Measurements from ENCODE around the gene SLC46A2. TPM values are rescaled to one million over a fixed set of nuclear protein-coding genes. Genes with fewer than 3 reads are reported as not detected.

SLC46A2 gene
- total and polyA plus RNA-seq, 9 of the 15 experiments (the other 6 are each of a cell fraction or from before 2014, with no cell fraction given), result not detected

- no peak overlapping the region for H3K4me2 ChIP-seq (ENCODE audit: insufficient read depth, low read length)
- H3K4me1 ChIP-seq (replicated peaks in 1 of 2; ENCODE audit: control insufficient read depth in 2 of 2, insufficient read depth in 2 of 2, low read length in 2 of 2), result peaks cover 0 to 14% of the 10 kb centered on the region in 2 experiments; a peak in 1 of 5 replicates
- no peak overlapping the region for H3K4me3 ChIP-seq
- H3K9me3 ChIP-seq (replicated peaks; ENCODE audit: control insufficient read depth, insufficient read depth, low read depth, low read length), result no peaks in the 10 kb centered on the region
- intact Hi-C loops (cut with micrococcal nuclease), result no loop called here
- POLR2A ChIA-PET, result interaction anchor here (0.9 to 1.1 kb wide), 2 partner anchors 25 to 40 kb away, joined by 3 read pairs; no protein-coding TSS in a partner anchor
- CTCF ChIA-PET (ENCODE audit: low intra/inter-chr PET ratio), result no interaction called here
- no TSS peak for BruUV-seq (replicated peaks)
- no peak overlapping the region for H3K9ac ChIP-seq (ENCODE audit: insufficient read depth in 1 of 2, low read depth in 2 of 2, low read length in 2 of 2)
- no peak overlapping the region for H2AFZ ChIP-seq (ENCODE audit: low read depth, low read length)
- H3K36me3 ChIP-seq (ENCODE audit: control insufficient read depth, insufficient read depth, low read length), result no peaks in the 10 kb centered on the region
- peaks cover 15 to 37% of the 10 kb centered on the region in 2 experiments for H3K27me3 ChIP-seq (ENCODE audit: control insufficient read depth in 2 of 2, insufficient read depth in 2 of 2, low read length in 2 of 2)
- in situ Hi-C loops (cut with MboI), result no loop called here
- 5% methylated on average over 2 of the region's 2 CpGs for WGBS (ENCODE audit: insufficient coverage, low coverage, missing lambda C conversion rate)
- no peak for FAIRE-seq
- H3K9me1 ChIP-seq (ENCODE audit: control insufficient read depth, insufficient read depth, low read length), result no peaks in the 10 kb centered on the region
- DNase-seq (ENCODE audit: extremely low read depth in 1 of 4, low spot score in 3 of 4), result no peak
- no peak for TF ChIP-seq TOE1 (IDR thresholded peaks at IDR 0.05; ENCODE audit: borderline replicate concordance)
- TF ChIP-seq TOE1 (CRISPR knock-in tag; IDR thresholded peaks at IDR 0.05; ENCODE audit: borderline replicate concordance, low read depth), result no peak
- no peak for TF ChIP-seq JUND (IDR thresholded peaks at IDR 0.05; ENCODE audit: borderline replicate concordance, low read depth, low read length)
- no peak for TF ChIP-seq JUND (tag; IDR thresholded peaks at IDR 0.05; ENCODE audit: borderline replicate concordance, low read depth, low read length)
- TF ChIP-seq TGIF2 (CRISPR knock-in tag; IDR thresholded peaks at IDR 0.05), result no peak
- TF ChIP-seq ZNF277 (CRISPR knock-in tag; IDR thresholded peaks at IDR 0.05; ENCODE audit: borderline replicate concordance), result no peak
- TF ChIP-seq POU5F1 (IDR thresholded peaks at IDR 0.05; ENCODE audit: borderline replicate concordance, low read depth, low read length, partially characterized antibody), result no peak
- TF ChIP-seq STAT5B (CRISPR knock-in tag; IDR thresholded peaks at IDR 0.05), result no peak
- TF ChIP-seq ZFP30 (CRISPR knock-in tag; IDR thresholded peaks at IDR 0.05; ENCODE audit: borderline replicate concordance), result no peak
- no peak for TF ChIP-seq ZNF395 (CRISPR knock-in tag; IDR thresholded peaks at IDR 0.05)
- no peak for TF ChIP-seq HCFC1 (IDR thresholded peaks at IDR 0.05; ENCODE audit: low read depth, low read length)
- no peak for TF ChIP-seq ZBTB26 (CRISPR knock-in tag; IDR thresholded peaks at IDR 0.05)
- H4K20me1 ChIP-seq (replicated peaks; ENCODE audit: control insufficient read depth, insufficient read depth, low read length), result no peaks in the 10 kb centered on the region
- no peaks in the 10 kb centered on the region for H3K79me2 ChIP-seq (ENCODE audit: control insufficient read depth, insufficient read depth, low read length)
- no peak for ATAC-seq
- H3K27ac ChIP-seq (ENCODE audit: extremely low read depth, low read depth, low read length), result no peak overlapping the region
These were observed 2.3 kb upstream of the SLC46A2 start for GRCh38 chr9:112892981-112893380.
